Renal cortical epithelial cell (primary cell): ENCODE measurements around the gene DOCK4. TPM values are rescaled to one million over a fixed set of nuclear protein-coding genes. Genes with fewer than 3 reads are reported as not detected.
A peak's percentile ranks its signal among the peaks of the same experiment; 100 is the strongest.

Experiments
- DNase-seq: peaks from one replicate; pipeline ENCODE4 v3.0.0-alpha.2; 2011; ENCODE audit warnings: low read depth
- total RNA-seq: library from RNA; depleted of rRNA; stranded (reverse); fragments of >200 nt; gene quantifications from 2 replicates; pipeline ENCODE4 v1.2.3, GENCODE V29; 2014

The DOCK4 gene
- total RNA-seq, 1 donor from 2014 or later: 50.4 TPM

DNA sequence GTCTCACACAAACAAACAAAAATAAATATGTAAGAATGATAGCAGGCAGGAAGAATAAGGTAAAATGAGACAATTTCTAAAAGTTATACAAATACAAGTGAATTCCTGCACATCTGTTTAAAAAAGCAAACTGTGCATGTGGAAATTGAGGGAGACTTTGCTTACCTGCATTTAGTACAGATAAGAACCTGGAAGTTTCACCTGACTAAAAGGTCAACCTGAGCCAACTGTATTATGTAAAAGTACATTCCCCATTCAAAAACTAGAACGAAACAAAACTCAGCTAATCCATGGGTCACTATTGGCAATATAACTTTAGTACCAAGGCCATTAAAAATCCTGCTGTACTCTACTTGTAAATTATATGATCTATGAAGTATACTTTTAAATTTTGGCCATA, 127.1 kb downstream of the DOCK4 start:
- DNase-seq: no peak

DNA sequence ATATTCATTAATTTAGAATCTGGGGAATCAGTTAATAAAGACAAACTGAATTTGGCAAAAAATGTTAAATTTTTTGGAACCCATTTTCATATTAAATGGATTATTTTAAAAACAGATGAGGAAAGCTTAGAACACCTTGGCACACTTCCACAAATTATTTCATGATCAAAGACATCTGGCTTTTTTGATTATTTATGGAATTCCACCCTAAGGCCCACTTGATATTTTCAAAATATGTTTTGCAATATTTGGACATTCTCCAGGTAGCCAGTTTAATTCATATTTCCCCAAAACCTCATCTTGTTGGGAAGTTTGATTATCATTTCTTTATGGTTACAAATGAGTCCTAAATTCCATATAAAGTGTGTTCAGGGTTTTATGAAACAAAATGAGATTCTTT, 129.9 kb downstream of the DOCK4 start:
- no peak for DNase-seq

DNA sequence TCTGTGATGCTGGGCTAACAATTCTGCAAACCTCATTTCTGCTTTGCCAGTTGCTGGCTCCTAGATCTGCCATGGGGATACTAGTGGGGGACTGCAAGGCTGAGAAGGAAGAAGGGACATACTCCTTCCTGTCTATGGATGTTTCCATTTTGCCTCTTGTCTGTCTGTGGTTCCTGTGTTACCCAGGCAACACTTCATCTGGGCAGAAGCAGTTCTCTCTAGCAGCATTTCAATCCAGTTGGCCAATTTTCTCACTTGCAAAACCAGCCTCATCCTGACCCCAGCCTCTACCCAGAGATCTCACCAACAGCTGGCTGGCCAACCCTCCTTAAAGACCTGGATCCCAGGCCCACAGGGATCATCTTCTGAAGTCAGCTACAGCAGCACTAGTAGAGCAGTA, 131.7 kb downstream of the DOCK4 start:
- no peak for DNase-seq

DNA sequence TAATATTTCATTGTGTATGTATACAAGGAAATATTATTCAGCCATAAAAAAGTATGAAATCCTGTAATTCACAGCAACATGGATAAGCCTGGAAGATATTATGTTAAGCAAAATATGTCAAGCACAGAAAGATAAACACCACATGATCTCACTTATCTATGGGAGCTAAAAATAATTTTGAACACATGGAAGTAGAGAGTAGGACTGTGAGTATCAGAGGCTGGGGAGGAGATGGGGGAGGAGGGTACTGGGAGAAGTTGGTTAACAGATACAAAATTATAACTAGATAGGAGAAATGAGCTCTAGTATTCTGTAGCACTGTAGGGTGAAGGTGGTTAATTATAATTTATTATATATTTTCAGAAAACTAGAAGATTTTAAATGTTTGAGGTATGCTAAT, 132.7 kb downstream of the DOCK4 start:
- no peak for DNase-seq

DNA sequence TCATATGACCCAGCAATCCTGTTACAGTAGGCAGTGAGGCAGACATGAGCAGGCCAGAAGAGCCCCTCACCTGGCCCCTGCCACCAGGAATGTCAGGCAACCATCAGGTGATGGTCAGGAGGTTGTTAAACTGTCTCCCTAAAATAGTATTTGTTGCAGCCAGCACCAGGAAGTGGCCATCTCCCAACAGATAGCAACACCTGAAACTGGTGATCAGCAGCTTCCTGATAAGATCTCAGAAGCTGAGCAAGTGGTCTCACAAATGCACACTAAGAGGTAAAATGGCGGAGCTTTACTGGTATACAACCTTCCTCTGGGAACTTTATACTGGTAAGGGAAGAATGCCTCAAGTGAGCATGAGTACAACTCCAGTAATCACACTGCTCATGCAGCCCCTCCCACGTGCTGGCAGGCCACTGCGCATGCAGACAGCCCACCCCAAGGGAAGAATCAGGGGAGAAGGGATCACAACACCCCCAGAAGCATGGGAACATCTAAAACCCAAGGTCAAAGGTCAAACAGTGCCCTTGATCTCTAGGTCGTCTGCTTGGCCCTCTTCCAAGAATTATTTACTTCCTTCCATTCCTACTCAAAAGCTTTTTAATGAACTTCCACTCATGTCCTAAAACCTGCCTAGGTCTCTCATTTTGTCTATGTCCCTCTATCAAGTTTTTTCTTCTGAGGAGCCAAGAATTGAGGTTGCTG, 133.5 kb downstream of the DOCK4 start:
- no peak for DNase-seq

DNA sequence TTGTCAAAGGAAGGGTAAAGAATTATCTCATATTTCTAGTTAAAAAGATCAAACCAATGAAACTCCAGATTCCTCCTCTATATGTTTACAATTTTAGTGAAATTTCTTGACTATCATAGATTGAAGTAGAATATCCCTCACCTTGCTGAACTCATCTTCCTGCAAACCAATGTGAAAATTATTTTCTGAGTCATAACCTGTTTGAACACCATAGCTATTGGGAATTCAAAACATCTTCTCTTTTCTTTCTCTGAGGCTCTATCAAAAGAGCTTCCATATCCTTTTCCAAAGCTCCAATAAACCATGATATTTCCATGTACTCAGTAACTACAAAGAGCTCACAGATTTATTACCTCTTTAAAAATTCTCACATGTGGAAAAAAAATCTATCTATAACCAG, 134.3 kb downstream of the DOCK4 start:
- no peak for DNase-seq

DNA sequence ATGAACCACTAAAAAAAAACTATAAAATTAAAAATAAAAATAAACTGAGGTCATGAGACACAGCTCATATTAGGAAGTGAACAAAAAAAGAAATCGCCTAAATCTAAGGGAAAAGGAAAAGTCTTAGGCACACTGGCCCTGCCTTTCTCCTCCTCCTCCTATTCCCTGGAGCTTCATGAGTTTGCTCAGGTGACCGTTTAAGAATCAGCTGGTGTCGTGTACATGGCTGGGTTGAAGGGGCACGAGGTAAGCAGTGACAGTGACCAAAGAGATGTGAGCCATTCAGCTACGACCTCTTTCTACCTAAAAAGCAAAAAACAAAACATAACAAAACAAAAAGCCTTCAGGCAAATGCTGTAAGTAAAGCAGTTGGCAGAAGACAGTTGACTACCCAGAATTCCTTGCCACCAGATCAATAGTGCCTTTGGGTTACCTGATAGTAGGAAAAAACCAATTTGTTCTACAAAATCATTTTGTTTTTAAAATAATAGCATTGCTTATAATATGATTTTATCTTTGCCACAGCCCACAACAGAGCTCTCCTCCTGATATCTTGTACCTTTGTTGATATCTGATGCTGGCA, 135.4 kb downstream of the DOCK4 start:
- no peak for DNase-seq

DNA sequence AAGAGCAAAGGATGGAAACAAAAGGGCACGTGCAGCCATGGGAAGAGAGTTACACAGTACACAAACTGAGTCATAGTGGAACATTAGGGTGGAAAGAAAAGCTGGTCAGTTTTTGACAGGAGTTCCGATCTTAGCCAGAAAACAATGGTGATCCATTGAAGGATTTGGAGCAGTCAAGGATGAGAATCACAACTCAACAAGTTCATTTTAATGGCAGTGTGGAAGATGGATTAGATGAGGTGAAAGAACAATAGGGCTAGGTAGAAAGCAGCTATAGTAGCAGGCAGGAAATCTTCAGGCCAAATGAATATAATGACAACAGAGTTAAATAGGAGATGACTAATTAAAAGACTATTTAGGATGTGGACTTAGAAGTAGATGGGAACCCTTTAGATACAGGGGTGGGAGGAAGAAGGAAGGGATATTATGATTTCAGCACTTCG, 136.3 kb downstream of the DOCK4 start:
- DNase-seq: peak; percentile 72

DNA sequence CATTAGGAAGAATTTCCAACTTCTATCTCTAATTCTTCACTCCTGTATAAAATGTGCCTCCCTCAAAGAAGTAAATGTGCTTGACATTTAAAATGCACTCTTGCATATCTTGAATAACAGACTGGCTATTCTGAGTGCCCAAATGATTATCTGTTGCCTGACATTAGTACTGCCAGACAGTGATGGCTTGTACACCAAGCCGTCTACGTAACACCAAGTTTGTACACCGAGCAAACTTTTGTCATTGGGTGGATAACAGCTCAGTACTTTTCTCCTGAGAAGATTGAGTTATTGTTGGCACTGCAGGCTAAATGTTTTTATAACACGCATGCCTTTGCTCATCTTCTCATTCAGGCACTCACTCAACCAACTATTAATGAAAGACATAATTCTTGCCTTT, 137.2 kb downstream of the DOCK4 start:
- no peak for DNase-seq

DNA sequence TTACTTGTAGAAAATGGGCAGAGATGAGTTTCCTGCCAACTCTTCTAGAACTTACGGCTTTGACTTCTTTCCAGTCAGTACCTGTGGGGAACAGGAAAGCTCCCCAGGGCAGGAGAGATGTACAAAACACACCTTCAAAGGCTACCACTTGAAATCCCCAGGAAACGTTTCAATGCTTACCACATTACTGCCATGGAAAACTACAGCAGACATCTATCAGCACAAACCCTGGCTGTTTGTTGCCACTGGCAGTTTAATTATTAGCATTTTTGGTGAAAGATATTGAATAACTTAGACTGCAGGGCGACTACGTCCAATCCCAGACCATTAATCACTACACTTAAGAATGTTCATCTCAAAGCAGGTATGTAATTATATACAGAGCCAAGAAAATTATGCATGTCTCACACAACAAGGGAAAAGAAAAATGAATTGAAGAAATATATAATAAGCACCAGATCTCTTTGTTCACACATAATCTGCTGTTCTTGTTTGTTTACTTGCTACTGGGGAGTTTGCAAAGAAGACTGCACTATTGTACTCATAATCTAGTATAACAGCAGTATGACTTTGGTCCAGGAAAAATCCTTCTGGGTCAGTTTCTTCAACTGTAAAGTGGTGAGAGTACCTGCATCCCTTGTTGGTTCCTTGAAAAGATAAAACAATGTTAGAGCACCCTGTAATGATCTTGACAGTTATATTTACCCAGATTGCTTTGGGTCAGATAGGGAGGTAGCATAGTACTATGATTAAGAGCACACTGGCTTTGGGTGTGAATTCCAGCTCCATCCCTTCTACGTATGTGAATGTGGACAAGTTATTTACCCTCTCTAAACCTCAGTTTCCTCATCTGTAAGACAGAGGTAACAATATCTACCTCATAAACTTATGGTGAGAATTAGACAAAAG, 138.3 kb downstream of the DOCK4 start:
- peak; percentile 91 for DNase-seq

DNA sequence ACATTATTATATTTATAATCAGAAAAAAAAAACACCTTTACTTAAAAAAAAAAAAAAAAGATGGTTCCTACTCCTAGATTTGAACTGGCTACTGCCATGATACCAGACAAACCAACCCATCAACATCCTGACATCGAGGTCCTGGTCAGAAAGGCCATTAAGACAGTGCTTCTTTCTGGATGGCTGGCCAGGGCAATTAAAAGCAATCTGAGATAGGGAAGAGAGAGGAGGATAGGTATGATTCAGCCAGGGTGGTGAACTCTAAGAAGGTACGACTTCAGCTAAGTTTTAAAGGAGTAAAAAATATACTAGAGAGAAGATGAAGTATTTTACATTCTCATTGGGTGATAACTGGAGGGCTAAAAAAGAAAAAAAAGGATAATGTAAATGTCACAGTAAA, 139.0 kb downstream of the DOCK4 start:
- DNase-seq: peak; percentile 71

DNA sequence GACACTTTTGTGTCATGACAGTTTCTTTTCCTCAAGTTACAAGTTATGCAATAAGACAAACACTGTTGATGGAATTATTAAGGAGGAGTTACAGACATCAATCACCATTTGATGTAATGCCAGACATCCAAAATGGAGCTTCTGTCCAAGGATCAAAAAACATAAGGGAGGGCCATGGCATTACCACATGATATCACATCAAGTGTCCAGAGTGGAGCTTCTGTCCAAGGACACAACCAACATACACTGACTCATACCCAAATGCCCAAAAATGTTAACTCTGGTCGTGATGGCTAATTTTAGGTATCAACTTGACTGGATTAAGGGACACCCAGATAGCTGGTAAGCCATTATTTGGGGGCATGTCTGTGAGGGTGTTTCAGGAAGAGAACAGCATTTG, 140.4 kb downstream of the DOCK4 start:
- no peak for DNase-seq

DNA sequence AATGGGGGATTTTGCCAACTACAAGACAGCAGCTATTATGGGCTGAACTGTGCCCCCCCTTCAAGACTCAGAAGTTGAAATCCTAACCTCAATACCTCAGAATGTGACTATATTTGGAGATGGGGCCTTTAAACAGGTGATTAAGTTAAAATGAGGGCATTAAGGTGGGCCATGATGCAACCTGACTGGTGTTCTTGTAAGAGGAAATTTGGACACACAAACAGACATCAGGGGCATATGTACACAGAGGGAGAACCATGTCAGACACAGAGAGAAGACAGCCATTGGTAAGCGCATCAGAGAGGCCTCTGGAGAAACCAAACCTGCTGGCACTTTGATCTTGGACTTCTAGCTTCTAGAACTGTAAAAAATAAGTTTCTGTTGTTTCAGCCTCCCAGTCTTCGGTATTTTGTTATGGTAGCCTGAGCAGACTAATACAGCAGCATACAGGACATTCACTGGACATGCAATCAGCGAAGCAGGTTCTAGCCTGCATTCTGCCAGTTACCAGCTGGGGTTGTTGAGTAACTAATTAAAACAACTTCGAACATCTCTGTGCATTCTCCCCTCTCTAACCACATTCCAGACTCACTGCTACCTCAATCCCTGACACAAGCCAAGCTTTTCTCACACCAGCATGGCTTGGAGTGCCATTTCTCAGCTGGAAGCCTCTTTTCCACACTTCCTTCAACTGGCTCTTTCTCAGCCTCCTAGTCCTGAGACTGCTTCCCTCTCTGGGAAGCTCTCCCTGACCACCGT, 141.4 kb downstream of the DOCK4 start:
- DNase-seq: peak; percentile 74

DNA sequence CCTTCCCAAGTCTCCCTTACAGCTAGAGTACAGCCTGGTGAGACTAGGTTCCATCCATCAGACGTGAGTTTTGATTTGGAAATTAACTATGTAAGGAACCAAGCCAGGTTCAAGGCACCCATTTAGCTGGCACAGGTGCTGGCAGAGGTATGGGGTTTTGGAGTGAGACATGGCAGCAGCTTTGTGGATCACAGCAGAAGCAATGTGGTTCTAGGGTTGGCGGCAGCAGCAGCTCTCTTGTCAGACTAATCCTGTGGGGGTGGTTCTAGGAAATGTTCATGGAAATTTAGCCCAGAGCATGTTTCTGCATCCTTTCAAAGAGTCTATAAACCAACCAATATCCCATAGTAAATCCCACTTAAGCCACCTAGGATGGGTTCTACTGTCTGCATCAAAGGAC, 142.2 kb downstream of the DOCK4 start:
- DNase-seq: no peak

DNA sequence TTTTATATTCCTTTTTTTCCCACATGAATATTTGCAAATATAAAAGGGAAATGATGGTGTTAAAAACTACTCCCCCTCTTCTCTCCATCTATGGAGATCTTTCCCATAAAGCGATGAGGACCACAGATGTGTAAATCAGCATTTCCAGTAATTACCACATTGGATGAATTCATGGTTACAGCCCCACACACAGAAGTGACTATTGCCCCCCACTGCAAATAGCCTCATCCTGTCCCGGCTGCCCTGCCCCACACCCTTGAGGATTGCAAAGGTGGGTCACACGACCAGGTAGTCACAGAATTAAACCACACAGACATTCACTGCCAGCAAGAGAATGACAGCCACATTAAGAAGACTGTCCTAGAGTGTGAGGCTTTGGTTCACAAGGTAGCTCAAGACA, 145.1 kb downstream of the DOCK4 start:
- DNase-seq: no peak

DNA sequence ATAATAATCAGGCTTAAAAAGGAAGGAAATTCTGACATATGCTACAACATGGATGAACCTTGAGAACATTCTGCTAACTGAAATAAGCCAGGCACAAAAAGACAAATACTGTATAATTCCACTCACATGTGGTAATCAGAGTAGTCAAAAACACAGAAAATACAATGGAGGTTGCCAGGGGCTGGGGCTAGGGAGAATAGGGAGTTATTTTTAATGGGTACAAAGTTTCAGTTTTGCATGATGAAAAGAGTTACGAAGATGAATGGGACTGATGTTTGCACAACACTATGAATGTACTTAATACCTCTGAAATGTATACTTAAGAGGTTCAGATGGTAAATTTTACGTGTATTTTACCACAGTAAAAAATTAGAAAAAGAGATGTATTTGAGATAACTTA, 145.6 kb downstream of the DOCK4 start:
- no peak for DNase-seq

DNA sequence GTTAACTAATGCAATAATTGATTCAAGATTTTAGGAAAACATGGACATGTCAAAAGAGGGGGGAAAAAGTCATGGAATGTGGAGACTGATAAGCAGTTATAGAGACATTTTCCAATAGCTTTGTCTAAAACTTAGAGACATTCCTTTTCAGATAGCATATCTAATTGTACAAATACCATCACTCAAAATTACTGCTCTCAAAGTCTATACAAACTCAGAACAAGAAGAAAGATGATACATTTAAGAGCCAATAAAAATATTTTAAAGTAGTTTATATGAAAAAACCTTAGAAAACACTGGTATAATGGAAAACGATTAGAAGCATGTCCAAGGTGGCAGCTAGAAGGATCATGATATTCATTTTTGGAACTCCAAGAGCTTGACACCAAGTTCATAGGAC, 146.5 kb downstream of the DOCK4 start:
- DNase-seq: no peak

DNA sequence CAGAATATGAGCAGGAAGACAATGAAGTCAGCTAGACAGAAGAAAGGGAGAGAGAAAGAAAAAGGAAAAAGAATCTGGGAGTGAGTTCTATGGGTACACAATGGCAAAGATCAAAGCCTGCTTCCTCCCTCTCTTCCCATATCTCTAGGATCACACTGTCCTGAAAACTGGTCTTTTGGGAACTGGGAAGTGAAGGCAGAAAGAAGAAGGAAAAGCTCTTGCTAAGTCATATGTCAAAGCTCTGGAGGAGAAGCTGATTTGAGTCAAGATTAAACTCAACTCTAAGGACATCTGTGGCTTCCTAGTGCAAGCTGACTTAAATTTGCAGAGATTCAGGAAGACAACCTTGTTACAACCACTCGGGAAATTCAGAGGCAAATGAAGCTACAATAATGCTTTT, 147.5 kb downstream of the DOCK4 start:
- DNase-seq: no peak

DNA sequence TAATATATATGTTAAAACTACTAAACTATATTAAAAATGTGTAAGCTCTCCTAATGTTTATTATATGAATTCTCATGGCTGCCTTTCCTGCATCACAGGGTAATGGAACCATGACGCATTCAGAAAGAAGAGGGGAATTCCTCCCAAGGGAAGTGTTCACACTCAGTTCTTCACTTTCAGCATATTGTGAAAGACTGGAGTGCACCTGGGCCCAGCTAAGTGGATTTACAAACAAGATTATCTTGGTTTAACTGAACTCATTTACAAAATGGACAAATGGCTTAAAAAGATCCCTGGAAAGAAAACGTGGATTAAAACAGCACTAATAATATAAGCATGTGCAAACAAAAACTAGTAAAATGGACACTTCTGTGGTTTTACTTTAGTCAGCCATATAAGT, 149.8 kb downstream of the DOCK4 start:
- peak; percentile 77 for DNase-seq

DNA sequence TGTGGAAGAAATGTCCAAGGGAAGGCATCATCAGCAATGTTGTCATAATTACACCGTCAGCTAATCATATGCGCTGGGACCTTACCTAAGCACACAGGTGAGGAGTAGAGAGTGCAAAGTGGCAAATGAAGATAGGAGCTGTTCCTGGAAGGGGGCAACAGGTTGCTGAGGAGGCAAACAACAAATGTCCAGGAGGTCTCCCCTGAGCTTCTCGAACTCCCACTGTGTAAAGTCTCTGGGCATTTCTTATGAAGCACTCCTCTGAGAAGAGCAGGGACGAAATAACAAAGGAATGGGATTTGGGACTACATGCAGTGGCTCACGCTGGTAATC, 152.5 kb downstream of the DOCK4 start:
- DNase-seq: no peak

DNA sequence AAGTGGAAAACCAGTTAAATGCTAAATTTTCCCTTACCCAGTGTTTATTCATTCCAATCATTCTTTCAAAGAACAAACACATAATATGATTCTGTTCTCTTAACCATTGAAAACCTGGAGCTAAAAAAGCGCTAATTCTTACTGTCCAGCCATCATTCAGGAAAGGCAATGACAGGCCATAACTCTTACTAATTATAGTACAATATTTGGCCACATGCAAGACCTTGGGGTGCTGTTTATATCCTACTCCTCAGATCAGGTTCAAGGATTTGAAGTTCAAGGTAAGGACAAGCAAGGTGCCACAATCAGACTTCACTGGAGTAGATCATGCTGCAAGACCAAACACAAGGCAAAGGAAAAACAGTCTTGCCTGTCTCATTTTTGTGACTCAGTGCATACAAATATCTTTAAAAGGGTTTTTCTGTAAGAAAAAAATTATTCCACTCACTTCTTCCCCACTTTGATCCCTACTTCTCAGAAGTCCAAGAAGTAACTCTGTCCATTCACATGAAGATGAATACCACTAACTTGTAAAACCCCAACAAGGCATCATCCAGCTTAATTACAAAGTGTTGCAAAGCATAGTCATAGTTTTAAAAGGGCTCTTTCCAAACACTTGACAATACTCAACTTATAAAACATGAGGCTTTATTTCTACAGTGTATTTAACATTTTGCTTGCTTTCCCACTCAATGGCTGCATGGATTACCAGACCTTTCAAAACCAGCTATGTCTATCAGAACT, 153.0 kb downstream of the DOCK4 start:
- peak; percentile 19 for DNase-seq

DNA sequence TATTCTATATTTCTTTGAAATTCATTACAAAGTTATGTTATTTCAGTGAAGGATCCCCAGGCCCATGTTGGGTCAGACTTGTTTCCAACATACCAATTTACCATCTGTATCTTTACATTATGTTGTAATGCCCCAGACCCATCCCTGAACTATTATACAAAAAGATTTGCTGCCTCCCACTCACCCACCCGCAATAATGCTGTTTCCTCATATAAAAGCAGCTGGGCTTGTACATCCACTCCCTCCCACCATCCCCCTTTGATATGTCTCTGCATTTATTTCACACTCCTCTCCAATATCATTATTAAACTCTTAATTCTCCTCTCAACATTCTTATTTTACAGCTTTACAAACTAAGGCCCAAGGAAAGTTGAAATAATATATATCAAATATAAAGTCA, 153.7 kb downstream of the DOCK4 start:
- no peak for DNase-seq
